ENCODE data around the gene KPNA6. TPM values are rescaled to one million over a fixed set of nuclear protein-coding genes. Genes with fewer than 3 reads are reported as not detected.

The KPNA6 gene
- total RNA-seq, 1 experiment from 2014 or later: 114 TPM

DNA sequence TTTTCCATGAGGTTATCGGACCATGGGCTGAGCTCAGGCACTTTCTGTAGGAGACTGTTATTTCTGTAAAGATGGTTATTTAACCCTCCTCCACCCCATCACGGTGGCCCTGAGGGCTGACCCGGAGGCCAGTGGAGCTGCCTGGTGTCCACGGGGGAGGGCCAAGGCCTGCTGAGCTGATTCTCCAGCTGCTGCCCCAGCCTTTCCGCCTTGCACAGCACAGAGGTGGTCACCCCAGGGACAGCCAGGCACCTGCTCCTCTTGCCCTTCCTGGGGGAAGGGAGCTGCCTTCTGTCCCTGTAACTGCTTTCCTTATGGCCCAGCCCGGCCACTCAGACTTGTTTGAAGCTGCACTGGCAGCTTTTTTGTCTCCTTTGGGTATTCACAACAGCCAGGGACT lies 90.0 kb downstream of the KPNA6 start:
- H3K4ac ChIP-seq (ENCODE audit: low read depth, low read length): no peak overlapping the region
- no peak overlapping the region; a peak in 3 of 7 replicates for H3K27ac Mint-ChIP-seq
- TF ChIP-seq, protein P1, sequence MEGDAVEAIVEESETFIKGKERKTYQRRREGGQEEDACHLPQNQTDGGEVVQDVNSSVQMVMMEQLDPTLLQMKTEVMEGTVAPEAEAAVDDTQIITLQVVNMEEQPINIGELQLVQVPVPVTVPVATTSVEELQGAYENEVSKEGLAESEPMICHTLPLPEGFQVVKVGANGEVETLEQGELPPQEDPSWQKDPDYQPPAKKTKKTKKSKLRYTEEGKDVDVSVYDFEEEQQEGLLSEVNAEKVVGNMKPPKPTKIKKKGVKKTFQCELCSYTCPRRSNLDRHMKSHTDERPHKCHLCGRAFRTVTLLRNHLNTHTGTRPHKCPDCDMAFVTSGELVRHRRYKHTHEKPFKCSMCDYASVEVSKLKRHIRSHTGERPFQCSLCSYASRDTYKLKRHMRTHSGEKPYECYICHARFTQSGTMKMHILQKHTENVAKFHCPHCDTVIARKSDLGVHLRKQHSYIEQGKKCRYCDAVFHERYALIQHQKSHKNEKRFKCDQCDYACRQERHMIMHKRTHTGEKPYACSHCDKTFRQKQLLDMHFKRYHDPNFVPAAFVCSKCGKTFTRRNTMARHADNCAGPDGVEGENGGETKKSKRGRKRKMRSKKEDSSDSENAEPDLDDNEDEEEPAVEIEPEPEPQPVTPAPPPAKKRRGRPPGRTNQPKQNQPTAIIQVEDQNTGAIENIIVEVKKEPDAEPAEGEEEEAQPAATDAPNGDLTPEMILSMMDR (conservative IDR thresholded peaks at IDR 0.05): no peak
- no peak overlapping the region for H3K14ac ChIP-seq (ENCODE audit: insufficient read depth, low read length)
- no peak overlapping the region for H3K4me3 Mint-ChIP-seq
- no peaks in the 10 kb centered on the region for H3K27me3 ChIP-seq (ENCODE audit: insufficient read depth, low read length)
- no peak overlapping the region for H3T11ph ChIP-seq (ENCODE audit: low read length)
- no peak for DNase-seq
- H2BK120ac ChIP-seq (ENCODE audit: low read depth, low read length, poor library complexity, severe bottlenecking): no peak overlapping the region
- no CpG with 5 or more reads among the region's 6 CpGs for WGBS (ENCODE audit: extremely low coverage, insufficient read length, low lambda C conversion rate)
- H3K27ac ChIP-seq (ENCODE audit: insufficient read length, low read depth, low read length): no peak overlapping the region
- H3K36me3 Mint-ChIP-seq (ENCODE audit: insufficient read depth in 1 of 3, low read depth in 3 of 3): peaks cover 30 to 56% (median 51%) of the 10 kb centered on the region in 3 experiments; a peak in 6 of 7 replicates
- no peak overlapping the region for H4K91ac ChIP-seq (ENCODE audit: insufficient read length, low read depth, low read length)
- H2BK5ac ChIP-seq (ENCODE audit: insufficient read length, low read length): no peak overlapping the region
- no peaks in the 10 kb centered on the region for H3K9me3 Mint-ChIP-seq
- no peaks in the 10 kb centered on the region; the same call in none of the 2 replicates for H3K27me3 Mint-ChIP-seq (ENCODE audit: low read depth)
- H3K9ac ChIP-seq (ENCODE audit: extremely low read depth, insufficient read length, low read length): no peak overlapping the region
- H2BK20ac ChIP-seq (ENCODE audit: low read depth, low read length, poor library complexity, severe bottlenecking): no peak overlapping the region
- no peak overlapping the region for H2BK12ac ChIP-seq (ENCODE audit: insufficient read length, low read depth, low read length)
- no peak overlapping the region for H4K8ac ChIP-seq (replicated peaks; ENCODE audit: insufficient read length, low read depth, low read length)
- no peak overlapping the region for H3K4me2 ChIP-seq (ENCODE audit: insufficient read depth, insufficient read length, low read length)
- no peaks in the 10 kb centered on the region for H4K20me1 ChIP-seq (ENCODE audit: control insufficient read depth, insufficient read depth, insufficient read length)
- H4K5ac ChIP-seq (ENCODE audit: insufficient read length, low read depth, low read length): no peak overlapping the region
- no peak overlapping the region for H3K18ac ChIP-seq (ENCODE audit: insufficient read length, low read depth, low read length)
- no peak overlapping the region for H2BK15ac ChIP-seq (ENCODE audit: low read depth, low read length)
- no peak overlapping the region for H3K56ac ChIP-seq (ENCODE audit: insufficient read length, low read depth, low read length)
- H3K4me1 ChIP-seq (ENCODE audit: insufficient read depth, low read length): no peaks in the 10 kb centered on the region; the same call in 1 of the 2 replicates
- no peak overlapping the region for H2AK5ac ChIP-seq (ENCODE audit: insufficient read length, low read length)
- no peaks in the 10 kb centered on the region for H3K79me2 ChIP-seq (ENCODE audit: insufficient read depth, low read length)
- peaks cover 36 to 37% of the 10 kb centered on the region in 2 experiments for H3K4me1 Mint-ChIP-seq
- no peaks in the 10 kb centered on the region for H3K79me1 ChIP-seq (ENCODE audit: insufficient read depth, low read depth, low read length, poor library complexity, severe bottlenecking)
- no peaks in the 10 kb centered on the region for H3K9me3 ChIP-seq (ENCODE audit: control insufficient read depth, low read depth, low read length)
- peaks cover 3% of the 10 kb centered on the region for H3K23me2 ChIP-seq (ENCODE audit: insufficient read length, low read depth, low read length, poor library complexity, severe bottlenecking)
- H3K23ac ChIP-seq (ENCODE audit: insufficient read length, low read depth, low read length): no peak overlapping the region
- no peak overlapping the region for H2AFZ ChIP-seq (ENCODE audit: low read length)

Measured in H9 (cell line).